Measurements from ENCODE around the gene EPB41. TPM values are rescaled to one million over a fixed set of nuclear protein-coding genes. Genes with fewer than 3 reads are reported as not detected.

Gene EPB41
- polyA plus RNA-seq, 2 of the 4 experiments (the other 2 are of a cell fraction), result 4.9 to 12.8 TPM

DNA sequence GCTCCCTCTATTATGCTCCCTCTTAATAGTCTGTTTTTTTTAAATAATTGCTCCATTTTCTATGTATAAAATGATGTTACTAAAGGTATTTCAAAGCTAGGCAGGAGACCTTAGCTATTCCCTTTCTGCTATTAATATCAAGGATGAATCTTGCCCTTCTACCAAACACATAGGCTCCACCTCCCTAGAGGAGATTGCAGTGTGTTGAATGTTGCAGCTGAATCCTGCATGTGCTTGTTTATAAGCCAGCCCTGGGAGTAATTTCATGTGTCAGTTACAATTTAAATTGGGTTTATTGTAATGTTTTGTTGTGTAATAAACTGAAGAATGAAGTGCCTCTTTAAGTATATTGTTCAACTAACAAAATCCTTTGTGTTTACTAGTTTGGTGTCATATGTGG lies 143.3 kb downstream of the EPB41 start:
- no peak for TF ChIP-seq HEYL (CRISPR knock-in tag; IDR thresholded peaks at IDR 0.05)
- TF ChIP-seq FOSB (CRISPR knock-in tag; IDR thresholded peaks at IDR 0.05), result no peak
- no peak for TF ChIP-seq JUN (IDR thresholded peaks at IDR 0.05)
- no peak for TF ChIP-seq NPAS2 (CRISPR knock-in tag; IDR thresholded peaks at IDR 0.05; ENCODE audit: borderline replicate concordance)
- TF ChIP-seq CBX8 (IDR thresholded peaks at IDR 0.05), result no peak
- TF ChIP-seq, protein P1, sequence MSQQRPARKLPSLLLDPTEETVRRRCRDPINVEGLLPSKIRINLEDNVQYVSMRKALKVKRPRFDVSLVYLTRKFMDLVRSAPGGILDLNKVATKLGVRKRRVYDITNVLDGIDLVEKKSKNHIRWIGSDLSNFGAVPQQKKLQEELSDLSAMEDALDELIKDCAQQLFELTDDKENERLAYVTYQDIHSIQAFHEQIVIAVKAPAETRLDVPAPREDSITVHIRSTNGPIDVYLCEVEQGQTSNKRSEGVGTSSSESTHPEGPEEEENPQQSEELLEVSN (IDR thresholded peaks at IDR 0.05; ENCODE audit: borderline replicate concordance, low read depth), result no peak
- no peak for TF ChIP-seq RCOR1 (IDR thresholded peaks at IDR 0.05; ENCODE audit: low read depth, low read length)
- TF ChIP-seq ESRRA (IDR thresholded peaks at IDR 0.05; ENCODE audit: borderline replicate concordance, low read length), result no peak
- TF ChIP-seq EP300 (IDR thresholded peaks at IDR 0.05), result no peak
- TF ChIP-seq POLR2A (IDR thresholded peaks at IDR 0.05; ENCODE audit: low read length), result no peak
- no peak for TF ChIP-seq TFCP2L1 (CRISPR knock-in tag; IDR thresholded peaks at IDR 0.05)
- no peak for TF ChIP-seq ZSCAN20 (CRISPR knock-in tag; IDR thresholded peaks at IDR 0.05)
- no peaks in the 10 kb centered on the region for H3K9me3 ChIP-seq
- ChIA-PET POLR2A (no interaction called here), CTCF (interaction anchor here (2.5 kb wide), 1 partner anchor 176 kb away, joined by 6 read pairs; no protein-coding TSS in a partner anchor)
- no peak overlapping the region for H3K4me2 ChIP-seq
- no peak overlapping the region for H3K27ac ChIP-seq
- no peak for DNase-seq (ENCODE audit: low read depth in 1 of 2, low spot score in 1 of 2)
- ATAC-seq, result no peak
- no peak for FAIRE-seq
- H3K4me1 ChIP-seq, result peaks cover 8% of the 10 kb centered on the region
- H3K4me3 ChIP-seq, result no peak overlapping the region

DNA sequence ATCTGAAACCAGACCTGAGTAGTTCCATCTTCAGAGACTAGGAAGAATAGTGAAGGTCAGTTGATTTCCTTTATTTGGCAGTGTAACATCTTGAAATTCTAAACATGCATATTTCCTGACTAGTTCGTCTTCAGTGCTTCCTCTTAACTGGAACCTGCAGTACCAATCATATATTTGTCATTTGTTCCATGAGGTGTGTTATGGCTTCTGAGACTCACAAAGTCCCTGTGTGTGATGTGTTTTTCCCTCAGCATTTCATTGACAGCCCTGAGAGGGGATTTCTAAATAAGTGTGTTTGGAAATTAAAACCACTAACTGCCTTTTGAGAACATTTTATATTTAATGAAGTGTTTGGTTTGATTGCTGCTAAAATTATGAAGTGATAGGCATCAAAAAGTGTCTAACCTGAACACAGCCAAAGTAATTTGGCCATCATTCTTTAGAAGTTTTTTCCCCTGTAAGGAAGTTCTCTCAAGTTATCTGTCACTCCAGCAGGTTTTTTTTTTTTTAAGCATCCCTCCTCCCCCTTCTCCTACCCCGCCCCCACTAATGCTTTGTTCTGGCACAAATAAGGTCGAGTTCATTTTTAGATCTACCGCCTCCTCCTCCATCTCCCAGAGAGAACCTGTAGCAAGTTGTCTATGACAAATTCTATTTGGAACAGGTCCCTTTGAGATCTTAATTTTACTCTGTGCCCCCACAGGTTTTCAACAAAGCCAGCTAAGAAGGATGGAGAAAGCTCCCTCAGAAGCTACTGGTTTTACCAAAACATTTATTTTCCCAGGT lies 148.0 kb downstream of the EPB41 start:
- H3K4me1 ChIP-seq, result no peaks in the 10 kb centered on the region
- FAIRE-seq (no peak), ATAC-seq (no peak), DNase-seq (ENCODE audit: low read depth in 1 of 2, low spot score in 1 of 2) (no peak)
- ChIA-PET POLR2A (no interaction called here), CTCF (interaction anchor here (1.0 kb wide), 1 partner anchor 10 kb away, joined by 3 read pairs; no protein-coding TSS in a partner anchor)
- no peaks in the 10 kb centered on the region for H3K9me3 ChIP-seq
- TF ChIP-seq, protein P2, sequence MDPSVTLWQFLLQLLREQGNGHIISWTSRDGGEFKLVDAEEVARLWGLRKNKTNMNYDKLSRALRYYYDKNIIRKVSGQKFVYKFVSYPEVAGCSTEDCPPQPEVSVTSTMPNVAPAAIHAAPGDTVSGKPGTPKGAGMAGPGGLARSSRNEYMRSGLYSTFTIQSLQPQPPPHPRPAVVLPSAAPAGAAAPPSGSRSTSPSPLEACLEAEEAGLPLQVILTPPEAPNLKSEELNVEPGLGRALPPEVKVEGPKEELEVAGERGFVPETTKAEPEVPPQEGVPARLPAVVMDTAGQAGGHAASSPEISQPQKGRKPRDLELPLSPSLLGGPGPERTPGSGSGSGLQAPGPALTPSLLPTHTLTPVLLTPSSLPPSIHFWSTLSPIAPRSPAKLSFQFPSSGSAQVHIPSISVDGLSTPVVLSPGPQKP (IDR thresholded peaks at IDR 0.05; ENCODE audit: low read depth, low read length), result no peak
- no peak for TF ChIP-seq MAFK (IDR thresholded peaks at IDR 0.05; ENCODE audit: partially characterized antibody)
- TF ChIP-seq CEBPB (IDR thresholded peaks at IDR 0.05), result no peak
- TF ChIP-seq RFX5 (IDR thresholded peaks at IDR 0.05), result no peak
- TF ChIP-seq NFE2L2 (conservative IDR thresholded peaks at IDR 0.05; ENCODE audit: low read length), result no peak
- TF ChIP-seq HOXB5 (CRISPR knock-in tag; IDR thresholded peaks at IDR 0.05), result no peak
- TF ChIP-seq, protein P3, sequence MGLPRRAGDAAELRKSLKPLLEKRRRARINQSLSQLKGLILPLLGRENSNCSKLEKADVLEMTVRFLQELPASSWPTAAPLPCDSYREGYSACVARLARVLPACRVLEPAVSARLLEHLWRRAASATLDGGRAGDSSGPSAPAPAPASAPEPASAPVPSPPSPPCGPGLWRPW (IDR thresholded peaks at IDR 0.05), result no peak
- TF ChIP-seq, protein P4, sequence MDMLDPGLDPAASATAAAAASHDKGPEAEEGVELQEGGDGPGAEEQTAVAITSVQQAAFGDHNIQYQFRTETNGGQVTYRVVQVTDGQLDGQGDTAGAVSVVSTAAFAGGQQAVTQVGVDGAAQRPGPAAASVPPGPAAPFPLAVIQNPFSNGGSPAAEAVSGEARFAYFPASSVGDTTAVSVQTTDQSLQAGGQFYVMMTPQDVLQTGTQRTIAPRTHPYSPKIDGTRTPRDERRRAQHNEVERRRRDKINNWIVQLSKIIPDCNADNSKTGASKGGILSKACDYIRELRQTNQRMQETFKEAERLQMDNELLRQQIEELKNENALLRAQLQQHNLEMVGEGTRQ (IDR thresholded peaks at IDR 0.05), result no peak
- TF ChIP-seq, protein P5, sequence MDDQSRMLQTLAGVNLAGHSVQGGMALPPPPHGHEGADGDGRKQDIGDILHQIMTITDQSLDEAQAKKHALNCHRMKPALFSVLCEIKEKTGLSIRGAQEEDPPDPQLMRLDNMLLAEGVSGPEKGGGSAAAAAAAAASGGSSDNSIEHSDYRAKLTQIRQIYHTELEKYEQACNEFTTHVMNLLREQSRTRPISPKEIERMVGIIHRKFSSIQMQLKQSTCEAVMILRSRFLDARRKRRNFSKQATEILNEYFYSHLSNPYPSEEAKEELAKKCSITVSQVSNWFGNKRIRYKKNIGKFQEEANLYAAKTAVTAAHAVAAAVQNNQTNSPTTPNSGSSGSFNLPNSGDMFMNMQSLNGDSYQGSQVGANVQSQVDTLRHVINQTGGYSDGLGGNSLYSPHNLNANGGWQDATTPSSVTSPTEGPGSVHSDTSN (IDR thresholded peaks at IDR 0.05), result no peak
- TF ChIP-seq NPAS2 (CRISPR knock-in tag; IDR thresholded peaks at IDR 0.05; ENCODE audit: borderline replicate concordance), result no peak
- no peak for TF ChIP-seq CHD2 (IDR thresholded peaks at IDR 0.05; ENCODE audit: low read length, partially characterized antibody)
- no peak for TF ChIP-seq ESRRA (IDR thresholded peaks at IDR 0.05; ENCODE audit: borderline replicate concordance, low read length)
- no peak overlapping the region for H3K4me2 ChIP-seq
- no peak overlapping the region for H3K27ac ChIP-seq
- no peak overlapping the region for H3K4me3 ChIP-seq
- WGBS (ENCODE audit: missing lambda C conversion rate), result 85% methylated on average over 3 of the region's 4 CpGs

All from A549 (cell line).